Measurements from ENCODE around the gene ULBP1.
"Not testable (repeated sequence)": the region's sequence is repeated elsewhere in the genome, so short reads cannot be mapped to it uniquely, and the experiment has no call there.

The ULBP1 gene

GRCh38 chr6:149933036-149933435 lies 30.7 kb upstream of the ULBP1 start:
- no peak overlapping the region for H3K4me3 ChIP-seq (ENCODE audit: low read depth, low read length)

- no peak overlapping the region for H3K4me3 ChIP-seq (ENCODE audit: low read depth, low read length)
These were observed 30.3 kb upstream of the ULBP1 start for GRCh38 chr6:149933461-149933860.

GRCh38 chr6:149934249-149935156 lies 29.2 kb upstream of the ULBP1 start:
- H3K4me3 ChIP-seq (ENCODE audit: low read depth, low read length), result no peak overlapping the region

GRCh38 chr6:149935246-149935645 lies 28.5 kb upstream of the ULBP1 start:
- H3K4me3 ChIP-seq (ENCODE audit: low read depth, low read length), result no peak overlapping the region

- no peak overlapping the region for H3K4me3 ChIP-seq (ENCODE audit: low read depth, low read length)
These were observed 28.1 kb upstream of the ULBP1 start for GRCh38 chr6:149935668-149936067.

GRCh38 chr6:149936743-149937142 lies 27.0 kb upstream of the ULBP1 start:
- H3K4me3 ChIP-seq (ENCODE audit: low read depth, low read length), result no peak overlapping the region

- H3K4me3 ChIP-seq (ENCODE audit: low read depth, low read length), result peak overlapping the region; percentile 29
These were observed 25.7 kb upstream of the ULBP1 start for GRCh38 chr6:149938013-149938570.

- peak overlapping the region; percentile 29 for H3K4me3 ChIP-seq (ENCODE audit: low read depth, low read length)
These were observed 25.0 kb upstream of the ULBP1 start for GRCh38 chr6:149938571-149939355.

- no peak overlapping the region for H3K4me3 ChIP-seq (ENCODE audit: low read depth, low read length)
These were observed 24.4 kb upstream of the ULBP1 start for GRCh38 chr6:149939356-149939648.

GRCh38 chr6:149939909-149940671 lies 23.7 kb upstream of the ULBP1 start:
- no peak overlapping the region for H3K4me3 ChIP-seq (ENCODE audit: low read depth, low read length)

GRCh38 chr6:149940672-149940982 lies 23.1 kb upstream of the ULBP1 start:
- H3K4me3 ChIP-seq (ENCODE audit: low read depth, low read length), result no peak overlapping the region

GRCh38 chr6:149941583-149942460 lies 21.9 kb upstream of the ULBP1 start, which contains the start of gene ULBP2:
Gene ULBP2 (plus strand): TSS chr6:149942014. CDS start chr6:149942073, 59 bp downstream.
- peak within 1 kb of the TSS; percentile 49 for H3K4me3 ChIP-seq (ENCODE audit: low read depth, low read length)

- H3K4me3 ChIP-seq (ENCODE audit: low read depth, low read length), result peak overlapping the region; percentile 49
These were observed 21.3 kb upstream of the ULBP1 start for GRCh38 chr6:149942461-149942829.

GRCh38 chr6:149943321-149943720 lies 20.4 kb upstream of the ULBP1 start:
- H3K4me3 ChIP-seq (ENCODE audit: low read depth, low read length), result not testable (repeated sequence)

GRCh38 chr6:149945276-149945675 lies 18.5 kb upstream of the ULBP1 start:
- not testable (repeated sequence) for H3K4me3 ChIP-seq (ENCODE audit: low read depth, low read length)

- H3K4me3 ChIP-seq (ENCODE audit: low read depth, low read length), result not testable (repeated sequence)
These were observed 17.1 kb upstream of the ULBP1 start for GRCh38 chr6:149946631-149947030.

GRCh38 chr6:149947533-149947932 lies 16.2 kb upstream of the ULBP1 start:
- H3K4me3 ChIP-seq (ENCODE audit: low read depth, low read length), result not testable (repeated sequence)

GRCh38 chr6:149948011-149948410 lies 15.7 kb upstream of the ULBP1 start:
- no peak overlapping the region for H3K4me3 ChIP-seq (ENCODE audit: low read depth, low read length)

- no peak overlapping the region for H3K4me3 ChIP-seq (ENCODE audit: low read depth, low read length)
These were observed 15.1 kb upstream of the ULBP1 start for GRCh38 chr6:149948616-149949015.

- no peak overlapping the region for H3K4me3 ChIP-seq (ENCODE audit: low read depth, low read length)
These were observed 13.3 kb upstream of the ULBP1 start for GRCh38 chr6:149950423-149950822.

All from iPS-11a (cell line).